CD4-positive, alpha-beta T cell treated with Interleukin-12 subunit alpha and Interleukin-12 subunit beta, for 1 hour (primary cell): ENCODE measurements around the gene CD47.

ENCODE experiments used
- DNase-seq: peaks from one replicate; pipeline ENCODE4 v3.0.0-alpha.2; 2020

Gene CD47

GRCh38 chr3:108090701-108091497 is at the start of gene CD47:
Gene CD47, minus strand, starts transcription at chr3:108091031. Its CDS starts 123 bp downstream, at chr3:108090908.
- DNase-seq = peak; percentile 97

- DNase-seq = no peak
Measured at GRCh38 chr3:108137460-108137814, 46.6 kb upstream of the CD47 start.

GRCh38 chr3:108136561-108137459 is 46.0 kb upstream of the CD47 start:
- DNase-seq = no peak

- no peak for DNase-seq
Measured at GRCh38 chr3:108134555-108134880, 43.7 kb upstream of the CD47 start.

GRCh38 chr3:108133858-108134554 is 43.2 kb upstream of the CD47 start:
- no peak for DNase-seq

GRCh38 chr3:108133048-108133369 is 42.2 kb upstream of the CD47 start:
- DNase-seq = no peak

GRCh38 chr3:108131475-108132134 is 40.8 kb upstream of the CD47 start:
- DNase-seq = no peak

GRCh38 chr3:108130701-108131474 is 40.1 kb upstream of the CD47 start:
- DNase-seq = no peak

GRCh38 chr3:108130236-108130635 is 39.4 kb upstream of the CD47 start:
- DNase-seq = no peak

- DNase-seq = peak; percentile 80
Measured at GRCh38 chr3:108127301-108127988, 36.6 kb upstream of the CD47 start.

GRCh38 chr3:108126348-108126747 is 35.5 kb upstream of the CD47 start:
- no peak for DNase-seq

GRCh38 chr3:108125550-108126071 is 34.8 kb upstream of the CD47 start:
- peak; percentile 71 for DNase-seq

- no peak for DNase-seq
Measured at GRCh38 chr3:108125153-108125543, 34.3 kb upstream of the CD47 start.

GRCh38 chr3:108124337-108125152 is 33.7 kb upstream of the CD47 start:
- DNase-seq = peak; percentile 83

GRCh38 chr3:108123326-108123725 is 32.5 kb upstream of the CD47 start:
- DNase-seq = no peak

- DNase-seq = no peak
Measured at GRCh38 chr3:108122276-108122675, 31.4 kb upstream of the CD47 start.

GRCh38 chr3:108119398-108120104 is 28.7 kb upstream of the CD47 start:
- DNase-seq = no peak

GRCh38 chr3:108118038-108118768 is 27.4 kb upstream of the CD47 start:
- no peak for DNase-seq

GRCh38 chr3:108117241-108117775 is 26.5 kb upstream of the CD47 start:
- no peak for DNase-seq
